HepG2 (cell line): Measurements from ENCODE around the gene LINGO3.

Experiments used
- CBX5 ChIP-seq: sonication (generic); formaldehyde crosslinking; IDR thresholded peaks from 2 replicates; pipeline ENCODE4 v1.4.0; 2020; ENCODE audit warnings: missing genetic modification reagents, borderline replicate concordance
- ESRRA ChIP-seq: sonication (generic); formaldehyde crosslinking; IDR thresholded peaks from 2 replicates; pipeline ENCODE4 v1.5.1; 2020; ENCODE audit warnings: mild to moderate bottlenecking, low read depth, missing genetic modification reagents
- JUN ChIP-seq: sonication (generic); formaldehyde crosslinking; IDR thresholded peaks from 2 replicates; pipeline ENCODE4 v1.4.0; 2020; ENCODE audit warnings: mild to moderate bottlenecking, missing genetic modification reagents
- KDM4B ChIP-seq: sonication (generic); formaldehyde crosslinking; IDR thresholded peaks from 2 replicates; pipeline ENCODE4 v1.4.0; 2020; ENCODE audit warnings: missing genetic modification reagents
- PHF21A ChIP-seq: sonication (generic); formaldehyde crosslinking; IDR thresholded peaks from 2 replicates; pipeline ENCODE4 v1.5.0; 2020; ENCODE audit warnings: mild to moderate bottlenecking, missing genetic modification reagents
- SETDB1 ChIP-seq: sonication (generic); formaldehyde crosslinking; IDR thresholded peaks from 2 replicates; pipeline ENCODE4 v1.5.1; 2020; ENCODE audit warnings: missing genetic modification reagents, mild to moderate bottlenecking, borderline replicate concordance
- SP2 ChIP-seq: sonication (generic); formaldehyde crosslinking; IDR thresholded peaks from 2 replicates; pipeline ENCODE4 v1.5.1; 2020; ENCODE audit warnings: mild to moderate bottlenecking, missing genetic modification reagents
- TGIF2 ChIP-seq: IDR thresholded peaks from 2 replicates; pipeline ENCODE4 v1.6.1; 2016; ENCODE audit warnings: control low read depth, missing compliant biosample characterization
- ZFX ChIP-seq: sonication (generic); formaldehyde crosslinking; IDR thresholded peaks from 2 replicates; pipeline ENCODE4 v1.4.0; 2020; ENCODE audit warnings: mild to moderate bottlenecking, low read depth, missing genetic modification reagents, moderate library complexity
- TF ChIP-seq, protein P1 (sequence below): sonication (generic); formaldehyde crosslinking; IDR thresholded peaks from 2 replicates; pipeline ENCODE4 v1.8.0; 2022; ENCODE audit warnings: mild to moderate bottlenecking, missing genetic modification reagents

DNA sequence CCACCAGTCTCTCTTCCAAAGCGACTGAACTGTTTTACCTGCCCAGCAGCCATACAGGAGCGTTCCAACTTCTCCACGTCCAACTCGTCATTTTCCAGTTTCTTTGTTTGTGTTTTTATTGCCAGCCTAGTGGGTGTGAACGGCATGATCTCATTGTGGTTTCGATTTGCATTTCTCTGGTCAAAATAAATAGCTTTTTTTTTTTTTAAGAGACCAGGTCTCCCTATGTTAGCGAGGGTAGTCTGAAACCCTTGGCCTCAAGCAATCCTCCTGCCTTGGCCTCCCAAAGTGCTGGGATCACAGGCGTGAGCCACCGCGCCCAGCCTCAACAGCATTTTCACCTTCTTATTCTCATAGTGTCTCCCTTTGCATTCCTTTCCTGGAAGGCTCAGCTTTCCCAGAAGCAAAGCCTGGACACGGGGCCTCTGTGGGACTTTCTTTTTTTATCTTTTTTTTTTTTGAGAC lies 47.6 kb downstream of the LINGO3 start:
- TF ChIP-seq CBX5 (CRISPR knock-in tag) = no peak
- TF ChIP-seq JUN (CRISPR knock-in tag) = no peak
- TF ChIP-seq PHF21A (CRISPR knock-in tag) = no peak
- TF ChIP-seq ESRRA (CRISPR knock-in tag) = no peak
- TF ChIP-seq, protein P1, sequence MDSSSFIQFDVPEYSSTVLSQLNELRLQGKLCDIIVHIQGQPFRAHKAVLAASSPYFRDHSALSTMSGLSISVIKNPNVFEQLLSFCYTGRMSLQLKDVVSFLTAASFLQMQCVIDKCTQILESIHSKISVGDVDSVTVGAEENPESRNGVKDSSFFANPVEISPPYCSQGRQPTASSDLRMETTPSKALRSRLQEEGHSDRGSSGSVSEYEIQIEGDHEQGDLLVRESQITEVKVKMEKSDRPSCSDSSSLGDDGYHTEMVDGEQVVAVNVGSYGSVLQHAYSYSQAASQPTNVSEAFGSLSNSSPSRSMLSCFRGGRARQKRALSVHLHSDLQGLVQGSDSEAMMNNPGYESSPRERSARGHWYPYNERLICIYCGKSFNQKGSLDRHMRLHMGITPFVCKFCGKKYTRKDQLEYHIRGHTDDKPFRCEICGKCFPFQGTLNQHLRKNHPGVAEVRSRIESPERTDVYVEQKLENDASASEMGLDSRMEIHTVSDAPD (CRISPR knock-in tag) = no peak
- TF ChIP-seq ZFX (CRISPR knock-in tag) = no peak
- TF ChIP-seq SETDB1 = no peak
- no peak for TF ChIP-seq KDM4B (CRISPR knock-in tag)
- TF ChIP-seq TGIF2 = no peak
- no peak for TF ChIP-seq SP2
